DMS153 treated with DMSO at 0.1 percent for 48 hours (cell line): ENCODE measurements around the gene HEXD.
"Not testable (repeated sequence)": the region's sequence is repeated elsewhere in the genome, so short reads cannot be mapped to it uniquely, and the experiment has no call there.

Experiments used
- DNase-seq: peaks from one replicate; lab custom pipeline; 2025; ENCODE audit not compliant: unreplicated experiment; lab: John Stamatoyannopoulos, UW

The HEXD gene

GRCh38 chr17:82418001-82418986 lies at the start of gene HEXD, which contains the start of gene OGFOD3:
Gene HEXD (plus strand): TSS chr17:82418347. CDS start chr17:82419800, 1,453 bp downstream.
Gene OGFOD3 (minus strand): TSS chr17:82418586. CDS start chr17:82418485, 101 bp downstream.
- DNase-seq, result peak; percentile 63

DNA sequence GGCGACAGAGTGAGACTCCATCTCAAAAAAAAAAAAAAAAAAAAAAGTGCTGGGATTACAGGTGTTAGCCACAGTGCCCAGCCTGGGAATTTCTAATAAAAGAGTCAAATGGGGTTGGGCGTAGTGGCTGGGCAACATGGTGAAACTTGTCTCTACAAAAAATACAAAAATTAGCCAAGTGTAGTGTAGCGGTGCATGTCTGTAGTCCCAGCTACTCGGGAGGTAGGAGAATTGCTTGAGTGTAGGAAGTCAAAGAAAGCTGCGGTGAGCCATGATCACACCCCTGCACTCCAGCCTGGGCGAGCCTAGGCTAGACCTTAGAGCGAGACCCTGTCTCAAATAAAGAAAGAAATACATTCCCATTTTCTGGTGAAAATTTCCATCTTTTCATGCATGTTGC lies 48.9 kb upstream of the HEXD start:
- DNase-seq, result no peak

DNA sequence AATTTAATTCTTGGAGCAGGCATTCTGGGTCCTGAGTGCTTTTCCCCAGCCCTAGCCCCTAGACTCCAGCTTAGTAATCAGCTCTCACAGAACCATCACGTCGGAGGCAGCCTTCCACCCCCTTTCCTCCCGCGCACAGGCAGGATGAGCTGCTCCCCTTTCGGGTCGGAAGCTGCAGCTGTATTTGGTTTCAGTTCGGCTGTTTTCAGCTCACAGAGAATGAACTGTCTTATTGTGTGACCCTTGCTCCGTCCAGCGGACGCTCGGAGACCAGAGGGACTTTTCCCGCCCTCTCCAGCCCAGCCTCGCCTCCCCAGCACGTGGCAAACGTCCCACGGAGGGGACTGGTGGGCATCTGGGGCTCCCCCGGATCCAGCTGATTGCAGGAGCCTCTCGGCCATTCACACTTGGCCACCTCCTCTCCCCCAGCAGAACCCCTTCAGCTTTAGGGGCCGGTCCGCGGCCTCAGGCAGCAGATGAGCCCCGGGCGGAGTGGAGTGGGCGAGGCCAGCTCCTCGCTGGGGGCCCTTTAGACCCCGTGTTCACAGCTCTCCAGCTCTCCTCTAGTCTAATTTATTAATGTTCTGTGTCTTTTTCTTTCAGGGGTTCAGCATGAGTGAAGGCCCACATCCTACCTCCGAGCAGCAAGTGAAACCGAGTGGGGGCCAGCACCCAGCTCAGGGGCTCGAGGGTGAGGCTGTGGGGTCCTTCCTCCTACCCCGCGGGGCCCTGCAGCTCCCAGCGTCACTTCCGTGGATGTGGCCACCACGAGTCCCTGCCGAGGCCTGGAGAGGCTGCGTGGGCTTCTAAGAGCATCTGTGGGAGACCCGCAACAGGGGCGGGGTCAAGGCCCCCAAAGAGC lies 47.4 kb upstream of the HEXD start:
- no peak for DNase-seq

DNA sequence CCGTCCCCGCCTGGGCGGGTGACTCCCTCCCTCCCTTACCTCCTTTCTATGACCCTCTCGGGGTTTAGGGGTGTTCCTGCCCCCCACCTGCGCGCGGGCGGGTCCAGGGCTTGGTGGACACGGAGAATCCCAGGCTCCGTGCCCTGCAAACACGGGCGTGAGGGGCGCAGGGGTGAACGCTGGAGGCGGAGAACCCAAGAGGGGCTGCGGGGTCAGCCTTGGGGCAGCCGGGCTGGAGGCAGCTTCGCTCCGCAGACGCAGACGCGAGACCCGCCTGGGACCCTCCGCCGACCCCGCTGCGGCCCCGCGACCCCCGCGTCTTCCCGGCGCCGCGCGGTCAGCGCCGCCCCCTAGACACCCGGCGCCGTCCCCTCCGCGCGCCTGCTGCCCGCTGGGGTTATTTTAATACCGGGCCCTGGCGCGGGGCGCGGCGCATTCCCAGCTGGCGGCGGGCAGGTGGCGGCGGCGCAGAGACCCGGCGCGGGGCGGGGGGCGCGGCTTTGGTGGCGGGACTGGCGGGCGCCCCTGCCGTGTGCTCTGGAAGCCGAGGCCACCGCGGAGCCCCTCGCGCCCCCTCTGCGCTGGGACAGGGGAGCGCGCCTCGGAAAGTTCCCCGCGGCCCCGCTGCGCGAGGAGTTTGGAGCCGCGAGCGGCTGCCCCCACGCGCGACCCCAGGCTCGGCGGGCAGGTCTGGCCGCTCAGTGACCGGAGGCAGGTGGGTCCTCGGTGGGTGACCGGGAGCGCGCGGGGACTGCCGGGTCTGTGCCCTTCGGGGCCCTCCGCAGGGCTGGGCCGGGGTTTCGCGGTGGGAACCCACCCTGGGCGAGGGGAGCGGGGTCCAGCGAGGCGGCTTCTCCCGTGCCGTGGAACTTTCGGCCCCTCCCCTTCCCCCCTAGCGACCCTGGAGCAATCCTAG lies 46.6 kb upstream of the HEXD start, which contains the start of gene UTS2R:
Gene UTS2R, plus strand, starts transcription at position 433 of the 916 bp plus-strand sequence. CDS start 2,560 bp downstream, outside the sequence.
- DNase-seq, result no peak

DNA sequence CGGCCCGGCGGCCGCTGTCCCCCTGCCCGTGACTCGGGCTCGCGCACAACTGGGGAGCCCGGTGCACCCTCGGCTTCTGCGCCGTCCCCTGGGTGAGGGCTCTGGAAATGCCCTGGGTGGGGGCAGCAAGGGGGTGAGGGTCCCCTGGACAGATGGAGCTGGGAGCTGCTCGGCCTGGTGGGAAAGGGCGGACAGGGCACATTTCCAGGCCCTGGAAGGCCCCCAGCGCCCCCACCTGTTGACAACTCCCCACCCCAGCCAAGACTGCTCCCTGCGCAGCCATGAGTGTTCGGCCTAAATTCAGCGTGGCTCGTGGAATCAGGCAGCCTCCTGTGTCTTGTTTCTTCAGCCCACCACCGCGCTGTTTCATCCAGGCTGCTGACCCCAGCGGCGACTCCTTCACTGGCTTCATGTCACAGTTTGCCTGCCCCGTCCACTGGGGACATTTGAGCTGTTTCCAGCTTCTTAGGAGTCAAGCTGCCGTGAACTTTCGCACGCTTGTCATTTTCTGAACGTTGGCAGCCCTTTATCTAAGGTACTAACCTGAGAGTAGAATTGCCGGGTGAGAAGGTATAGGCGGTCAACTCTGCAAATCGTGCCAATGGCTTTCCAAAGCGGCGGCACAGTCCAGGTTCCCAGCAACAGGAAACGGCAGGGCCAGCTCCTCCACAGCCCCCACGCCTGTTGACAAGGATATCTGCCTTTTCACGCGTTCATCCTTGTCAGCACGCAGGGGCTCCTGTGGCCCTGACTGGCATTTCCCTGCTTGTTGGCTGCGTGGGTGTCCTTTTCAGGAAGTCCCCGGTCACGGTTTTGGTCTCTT lies 45.7 kb upstream of the HEXD start:
- DNase-seq, result no peak

DNA sequence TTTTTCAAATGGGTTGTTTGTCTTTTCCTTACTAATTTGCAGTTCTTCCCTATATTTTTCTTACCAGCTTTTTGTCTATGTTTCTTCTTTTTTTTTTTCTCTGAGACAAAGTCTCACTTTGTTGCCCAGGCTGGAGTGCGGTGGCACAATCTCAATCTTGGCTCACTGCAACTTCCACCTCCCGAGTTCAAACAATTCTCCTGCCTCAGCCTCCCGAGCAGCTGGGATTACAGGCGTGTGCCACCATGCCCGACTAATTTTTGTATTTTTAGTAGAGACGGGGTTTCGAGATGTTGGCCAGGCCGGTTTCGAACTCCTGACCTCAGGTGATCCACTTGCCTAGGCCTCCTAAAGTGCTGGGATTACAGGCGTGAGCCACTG lies 45.1 kb upstream of the HEXD start:
- not testable (repeated sequence) for DNase-seq

GRCh38 chr17:82373731-82374625 lies 44.2 kb upstream of the HEXD start:
- DNase-seq, result no peak

DNA sequence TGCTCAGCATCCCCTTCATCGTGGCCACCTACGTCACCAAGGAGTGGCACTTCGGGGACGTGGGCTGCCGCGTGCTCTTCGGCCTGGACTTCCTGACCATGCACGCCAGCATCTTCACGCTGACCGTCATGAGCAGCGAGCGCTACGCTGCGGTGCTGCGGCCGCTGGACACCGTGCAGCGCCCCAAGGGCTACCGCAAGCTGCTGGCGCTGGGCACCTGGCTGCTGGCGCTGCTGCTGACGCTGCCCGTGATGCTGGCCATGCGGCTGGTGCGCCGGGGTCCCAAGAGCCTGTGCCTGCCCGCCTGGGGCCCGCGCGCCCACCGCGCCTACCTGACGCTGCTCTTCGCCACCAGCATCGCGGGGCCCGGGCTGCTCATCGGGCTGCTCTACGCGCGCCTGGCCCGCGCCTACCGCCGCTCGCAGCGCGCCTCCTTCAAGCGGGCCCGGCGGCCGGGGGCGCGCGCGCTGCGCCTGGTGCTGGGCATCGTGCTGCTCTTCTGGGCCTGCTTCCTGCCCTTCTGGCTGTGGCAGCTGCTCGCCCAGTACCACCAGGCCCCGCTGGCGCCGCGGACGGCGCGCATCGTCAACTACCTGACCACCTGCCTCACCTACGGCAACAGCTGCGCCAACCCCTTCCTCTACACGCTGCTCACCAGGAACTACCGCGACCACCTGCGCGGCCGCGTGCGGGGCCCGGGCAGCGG lies 43.4 kb upstream of the HEXD start:
- no peak for DNase-seq

GRCh38 chr17:82375359-82376041 lies 42.6 kb upstream of the HEXD start:
- DNase-seq, result no peak

DNA sequence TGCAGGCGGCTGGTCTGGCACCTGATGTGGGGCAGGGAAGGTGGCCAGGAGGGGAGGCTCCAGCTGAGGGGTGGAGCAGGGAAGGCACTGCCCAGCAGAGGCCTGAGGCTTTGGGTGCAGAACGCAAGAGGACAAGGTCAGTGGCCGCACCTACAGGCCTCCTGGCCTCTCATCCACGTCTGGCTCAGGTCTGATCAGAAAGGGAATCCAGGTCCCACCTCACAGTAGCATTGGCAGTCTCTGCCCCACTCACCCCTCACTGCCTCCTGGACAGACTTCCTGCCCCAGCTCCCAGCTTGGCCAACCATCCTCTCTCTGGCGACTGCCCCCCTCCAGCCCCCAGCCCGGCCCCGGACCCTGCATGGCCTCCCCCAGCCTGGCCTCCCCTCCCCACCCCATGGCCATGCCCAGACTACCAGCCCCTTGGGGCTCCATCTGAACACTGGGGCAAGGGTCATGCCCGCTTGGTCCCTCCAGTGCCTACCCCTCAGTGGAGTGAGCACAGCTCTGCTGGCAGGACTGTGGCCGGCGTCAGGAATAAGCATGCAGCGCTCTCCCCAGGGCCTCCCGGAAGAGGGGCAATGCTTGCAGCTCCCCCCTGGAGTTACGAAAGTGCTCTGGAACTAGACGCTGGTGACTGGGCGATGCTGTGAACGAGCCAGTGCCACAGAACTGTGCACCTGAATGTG lies 42.0 kb upstream of the HEXD start:
- no peak for DNase-seq

DNA sequence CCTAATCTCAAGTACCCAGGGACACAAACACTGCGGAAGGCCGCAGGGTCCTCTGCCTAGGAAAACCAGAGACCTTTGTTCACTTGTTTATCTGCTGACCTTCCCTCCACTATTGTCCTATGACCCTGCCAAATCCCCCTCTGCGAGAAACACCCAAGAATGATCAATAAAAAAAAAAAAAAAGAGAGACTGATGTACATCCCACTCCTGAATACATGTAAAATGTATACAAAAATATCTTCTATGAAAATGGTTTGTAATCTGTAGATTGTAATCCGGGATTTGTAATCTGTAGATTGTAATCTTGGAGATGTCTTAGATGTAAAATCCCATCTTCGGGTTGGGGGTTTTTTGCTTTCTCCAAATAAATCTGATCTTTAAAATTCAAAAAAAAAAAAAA lies 40.9 kb upstream of the HEXD start:
- DNase-seq, result not testable (repeated sequence)

GRCh38 chr17:82377924-82378740 lies 40.0 kb upstream of the HEXD start:
- no peak for DNase-seq

DNA sequence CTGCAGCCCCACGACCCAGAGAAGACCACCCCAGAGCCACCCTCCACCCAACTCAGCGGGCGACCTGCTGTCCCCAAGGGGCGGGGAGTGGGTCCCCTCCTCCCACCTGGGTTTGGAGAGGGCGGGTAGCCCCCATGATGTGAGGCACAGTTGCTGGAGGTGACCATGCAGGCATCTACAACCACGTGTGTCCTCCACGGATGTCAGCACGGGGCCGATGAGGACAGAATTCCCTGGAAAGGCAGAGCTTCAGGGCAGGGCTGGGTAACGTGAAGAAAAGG lies 39.5 kb upstream of the HEXD start:
- DNase-seq, result no peak

GRCh38 chr17:82380860-82381702 lies 37.1 kb upstream of the HEXD start:
- DNase-seq, result no peak

- DNase-seq, result not testable (repeated sequence)
Observed at GRCh38 chr17:82381703-82382009, 36.5 kb upstream of the HEXD start.
